Breast epithelium (tissue), 4 donors: ENCODE measurements around the gene LRP1. TPM values are rescaled to one million over a fixed set of nuclear protein-coding genes. Genes with fewer than 3 reads are reported as not detected.
"Not testable (repeated sequence)": the region's sequence is repeated elsewhere in the genome, so short reads cannot be mapped to it uniquely, and the experiment has no call there.

Experiments used
- DNase-seq, 2 donors: peaks; one replicate each; pipeline ENCODE4 v3.0.0-alpha.2; 2019; ENCODE audit warnings: low spot score in 2 of 2
- H3K27ac ChIP-seq, 2 donors: fragments of 200-600 bp; sonication (generic) in 1 of 2; one replicate each; pipeline ENCODE4 v1.5.1; 2016 to 2019; ENCODE audit warnings: mild to moderate bottlenecking in 1 of 2
- H3K27me3 ChIP-seq, 2 donors: fragments of 200-600 bp; sonication (generic) in 1 of 2; one replicate each; pipeline versions ENCODE4 v1.5.1 to v1.6.0; 2017 to 2019; ENCODE audit warnings: control low read depth in 1 of 2, mild to moderate bottlenecking in 1 of 2
- H3K36me3 ChIP-seq: fragments of 200-600 bp; one replicate; pipeline ENCODE4 v1.5.1; 2019
- H3K4me1 ChIP-seq, 2 donors: fragments of 200-600 bp; sonication (generic); one replicate each; pipeline ENCODE4 v1.5.1; 2016 to 2019; ENCODE audit warnings: control low read depth in 1 of 2
- H3K4me3 ChIP-seq, 3 donors: fragments of 200-600 bp; sonication (generic); 1 replicate in 2 of 3; 2 replicates in 1 of 3; pipeline ENCODE4 v1.5.1; 2016 to 2019; ENCODE audit warnings: mild to moderate bottlenecking in 3 of 3, moderate library complexity in 2 of 3
- H3K9me3 ChIP-seq, 2 donors: fragments of 200-600 bp; sonication (generic) in 1 of 2; one replicate each; pipeline ENCODE4 v1.5.1; 2016 to 2019; ENCODE audit warnings: control low read depth in 1 of 2
- POLR2A ChIP-seq: fragments of 450-650 bp; IDR thresholded peaks from one replicate; pipeline ENCODE4 v1.6.1; 2016; ENCODE audit warnings: antibody characterized with exemption, mild to moderate bottlenecking, moderate library complexity
- POLR2AphosphoS5 ChIP-seq, 3 donors: sonication (generic); formaldehyde crosslinking; IDR thresholded peaks; one replicate each; pipeline ENCODE4 v1.6.1; 2017; ENCODE audit warnings: antibody characterized with exemption in 3 of 3
- intact Hi-C: fragments of 100-400 bp; cut with DNase I; formaldehyde crosslinking; loops from one replicate; pipeline ENCODE4 v1.15.1; 2023; ENCODE audit warnings: low total_unique reads
- total RNA-seq, 3 donors: library from RNA; depleted of rRNA; stranded (reverse); fragments of >200 nt; gene quantifications; one replicate each; pipeline ENCODE4 v1.1.0, GENCODE V29; 2016
- TF ChIP-seq, protein P1 (sequence below), 3 donors: fragments of 450-650 bp; IDR thresholded peaks; one replicate each; pipeline ENCODE4 v1.5.1; 2016 to 2017; ENCODE audit warnings: antibody characterized with exemption in 3 of 3, mild to moderate bottlenecking in 3 of 3, moderate library complexity in 3 of 3

LRP1 gene
- total RNA-seq, 3 donors from 2014 or later = 102 to 894 (median 240) TPM

DNA sequence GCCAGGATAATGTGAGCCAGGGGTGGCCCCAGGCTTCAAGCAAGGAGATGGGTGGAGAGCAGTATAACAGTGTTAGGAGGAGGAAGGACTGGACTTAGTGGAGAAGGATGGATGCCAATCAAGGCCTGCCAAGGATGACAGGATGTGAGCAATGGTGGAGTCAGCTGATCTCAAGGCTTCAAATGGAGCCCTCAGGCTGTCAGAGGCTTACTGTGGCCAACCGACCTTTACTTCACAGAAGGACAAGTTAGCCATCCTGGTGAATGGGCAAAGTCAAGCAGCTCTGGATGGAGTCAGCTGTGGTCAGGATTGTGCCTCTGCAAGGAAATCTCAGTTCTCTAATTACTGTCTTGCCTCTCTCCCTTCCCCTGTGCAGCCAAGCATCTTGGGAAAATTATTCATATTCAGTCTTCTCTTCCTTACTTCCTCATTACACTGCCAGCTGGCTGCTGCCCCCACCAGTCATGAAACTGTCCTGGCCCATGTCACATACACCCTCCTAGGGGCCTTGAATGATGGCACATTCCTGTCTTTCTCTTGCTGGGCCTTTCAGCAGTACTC, 9.5 kb upstream of the LRP1 start:
- Histone ChIP-seq H3K9me3 (no peaks in the 10 kb centered on the region), H3K27ac (peak overlapping the region in 1 of 2 donors; percentile 4), H3K4me3 (no peak overlapping the region), H3K4me1 (no peaks in the 10 kb centered on the region), H3K36me3 (no peaks in the 10 kb centered on the region), H3K27me3 (no peaks in the 10 kb centered on the region)
- TF ChIP-seq POLR2A (no peak), POLR2AphosphoS5 (IDR thresholded peaks at IDR 0.05) (no peak)
- TF ChIP-seq, protein P1, sequence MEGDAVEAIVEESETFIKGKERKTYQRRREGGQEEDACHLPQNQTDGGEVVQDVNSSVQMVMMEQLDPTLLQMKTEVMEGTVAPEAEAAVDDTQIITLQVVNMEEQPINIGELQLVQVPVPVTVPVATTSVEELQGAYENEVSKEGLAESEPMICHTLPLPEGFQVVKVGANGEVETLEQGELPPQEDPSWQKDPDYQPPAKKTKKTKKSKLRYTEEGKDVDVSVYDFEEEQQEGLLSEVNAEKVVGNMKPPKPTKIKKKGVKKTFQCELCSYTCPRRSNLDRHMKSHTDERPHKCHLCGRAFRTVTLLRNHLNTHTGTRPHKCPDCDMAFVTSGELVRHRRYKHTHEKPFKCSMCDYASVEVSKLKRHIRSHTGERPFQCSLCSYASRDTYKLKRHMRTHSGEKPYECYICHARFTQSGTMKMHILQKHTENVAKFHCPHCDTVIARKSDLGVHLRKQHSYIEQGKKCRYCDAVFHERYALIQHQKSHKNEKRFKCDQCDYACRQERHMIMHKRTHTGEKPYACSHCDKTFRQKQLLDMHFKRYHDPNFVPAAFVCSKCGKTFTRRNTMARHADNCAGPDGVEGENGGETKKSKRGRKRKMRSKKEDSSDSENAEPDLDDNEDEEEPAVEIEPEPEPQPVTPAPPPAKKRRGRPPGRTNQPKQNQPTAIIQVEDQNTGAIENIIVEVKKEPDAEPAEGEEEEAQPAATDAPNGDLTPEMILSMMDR (IDR thresholded peaks at IDR 0.05) = no peak
- intact Hi-C loops = no loop called here
- DNase-seq = no peak

DNA sequence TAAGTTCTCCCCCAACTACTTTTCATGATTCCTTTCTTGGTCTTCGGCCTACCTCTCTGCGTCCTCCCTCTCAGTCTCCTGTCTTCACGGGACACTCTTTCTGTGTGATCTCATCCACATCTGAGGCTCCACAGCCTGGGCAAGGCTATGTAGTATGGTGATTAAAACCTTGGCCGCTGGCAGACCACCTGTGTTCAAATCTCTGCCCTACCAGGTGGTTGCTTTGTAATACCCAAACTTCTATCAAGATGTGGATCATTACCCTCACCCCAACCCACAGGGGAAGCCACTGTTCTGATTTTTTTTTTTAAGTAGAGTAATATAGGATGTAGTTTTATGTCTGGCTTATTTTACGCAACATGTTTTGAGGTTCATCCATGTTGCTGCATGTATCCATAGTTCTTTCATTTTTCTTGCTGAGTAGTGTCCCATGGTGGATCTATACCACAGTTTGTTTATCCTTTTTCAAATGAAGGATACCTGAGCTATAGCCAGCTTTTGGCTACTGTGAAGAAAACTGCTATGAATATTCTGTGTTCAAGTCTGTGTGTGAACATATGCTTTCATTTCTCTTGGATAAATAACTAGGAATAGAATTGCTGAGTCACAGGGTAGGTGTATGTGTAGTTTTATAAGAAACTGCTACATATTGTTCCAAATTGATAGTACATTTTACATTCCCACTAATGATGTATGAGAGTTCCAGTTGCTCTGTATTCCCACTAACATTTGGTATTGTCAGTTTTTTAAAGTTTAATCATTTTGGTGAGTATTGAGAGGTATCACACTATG, 8.8 kb upstream of the LRP1 start:
- intact Hi-C loops = no loop called here
- no peak overlapping the region for H3K4me3 ChIP-seq
- H3K4me1 ChIP-seq = no peaks in the 10 kb centered on the region
- TF ChIP-seq, protein P1 (IDR thresholded peaks at IDR 0.05) = no peak
- no peak for TF ChIP-seq POLR2A
- TF ChIP-seq POLR2AphosphoS5 (IDR thresholded peaks at IDR 0.05) = no peak
- peak overlapping the region in 1 of 2 donors; percentile 4 for H3K27ac ChIP-seq
- no peaks in the 10 kb centered on the region for H3K27me3 ChIP-seq
- DNase-seq = no peak
- no peaks in the 10 kb centered on the region for H3K9me3 ChIP-seq
- H3K36me3 ChIP-seq = no peaks in the 10 kb centered on the region

DNA sequence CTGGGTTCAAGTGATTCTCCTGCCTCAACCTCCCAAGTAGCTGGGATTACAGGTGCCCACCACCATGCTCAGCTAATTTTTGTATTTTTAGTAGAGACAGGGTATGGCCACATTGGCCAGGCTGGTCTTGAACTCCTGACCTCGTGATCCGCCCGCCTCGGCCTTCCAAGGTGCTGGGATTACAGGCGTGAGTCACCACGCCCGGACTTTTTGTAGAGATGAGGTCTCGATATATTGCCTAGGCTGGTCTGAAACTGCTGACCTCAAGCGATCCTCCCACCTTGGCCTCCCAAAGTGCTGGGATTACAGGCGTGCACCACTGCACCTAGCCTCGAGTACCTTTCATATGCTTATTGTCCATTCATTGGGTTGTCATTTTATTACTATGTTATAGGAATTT, 7.6 kb upstream of the LRP1 start:
- H3K9me3 ChIP-seq, H3K27me3 ChIP-seq, H3K4me1 ChIP-seq, DNase-seq, intact Hi-C loops, H3K4me3 ChIP-seq, H3K36me3 ChIP-seq, H3K27ac ChIP-seq: not testable (repeated sequence)

DNA sequence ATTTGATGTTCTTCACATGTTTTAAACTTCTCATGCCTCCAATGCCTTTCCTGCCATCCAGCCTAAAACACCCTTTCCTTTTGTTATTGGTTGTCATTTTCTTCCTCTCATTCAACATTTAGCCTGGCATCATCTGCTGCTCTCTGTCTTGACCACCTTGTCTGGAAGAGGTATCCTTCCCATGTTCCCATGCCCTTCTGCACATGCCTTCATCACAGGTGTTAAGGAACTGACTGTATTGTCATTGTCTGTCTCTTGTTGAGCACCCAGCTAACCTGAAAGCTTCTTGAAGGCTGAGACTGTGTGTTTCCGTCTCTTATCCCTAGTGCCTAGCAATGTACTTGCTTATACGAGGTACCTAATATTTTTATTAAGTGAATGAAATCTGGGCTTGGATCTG, 4.5 kb upstream of the LRP1 start:
- H3K4me1 ChIP-seq = peaks cover 0 to 3% of the 10 kb centered on the region in 2 donors
- intact Hi-C loops = no loop called here
- H3K9me3 ChIP-seq = no peaks in the 10 kb centered on the region
- no peak overlapping the region for H3K4me3 ChIP-seq
- H3K27ac ChIP-seq = no peak overlapping the region
- no peaks in the 10 kb centered on the region for H3K27me3 ChIP-seq
- no peaks in the 10 kb centered on the region for H3K36me3 ChIP-seq
- no peak for TF ChIP-seq POLR2AphosphoS5 (IDR thresholded peaks at IDR 0.05)
- TF ChIP-seq, protein P1 (IDR thresholded peaks at IDR 0.05) = no peak
- no peak for TF ChIP-seq POLR2A
- no peak for DNase-seq

DNA sequence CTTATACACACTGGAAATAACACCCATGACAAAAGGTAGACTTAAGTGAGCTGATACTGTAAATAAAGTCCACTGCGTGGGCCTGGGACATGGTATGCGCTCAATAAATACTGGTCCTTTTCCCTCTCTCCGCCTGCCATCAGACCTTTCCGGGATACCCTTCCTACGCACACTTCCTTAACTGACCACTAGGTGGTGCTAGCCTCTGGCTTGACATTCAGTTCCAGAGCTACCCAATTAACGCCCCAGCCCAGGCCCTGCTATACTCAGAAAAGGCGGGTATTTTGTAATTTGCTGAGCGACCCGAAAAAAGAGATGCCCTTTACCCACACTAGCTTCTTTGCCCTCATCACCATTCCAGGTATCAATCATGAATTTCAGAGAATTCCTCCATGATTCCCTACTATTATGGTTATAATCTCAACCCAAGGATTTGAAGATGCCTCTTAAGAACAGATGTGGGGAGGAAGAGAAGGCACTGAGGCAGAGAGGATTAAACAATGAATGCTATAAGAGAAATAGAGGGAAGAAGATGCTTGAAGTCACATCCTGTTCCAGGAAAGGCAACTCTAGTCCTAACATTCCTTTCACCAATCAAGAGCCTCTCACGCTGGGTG, 3.9 kb upstream of the LRP1 start:
- Histone ChIP-seq H3K27me3 (no peaks in the 10 kb centered on the region), H3K9me3 (no peaks in the 10 kb centered on the region), H3K4me3 (no peak overlapping the region), H3K36me3 (no peaks in the 10 kb centered on the region), H3K27ac (no peak overlapping the region), H3K4me1 (peaks cover 0 to 3% of the 10 kb centered on the region in 2 donors)
- peak; percentile 70 for DNase-seq
- intact Hi-C loops = no loop called here
- TF ChIP-seq POLR2A (no peak), POLR2AphosphoS5 (IDR thresholded peaks at IDR 0.05) (peak in 2 of 3 donors; percentile 13 to 41)
- TF ChIP-seq, protein P1 (IDR thresholded peaks at IDR 0.05) = peak; percentile 92 to 98 (median 97)
